ENCODE data around the gene RAB14.

GRCh38 chr9:121237916-121238315 is 36.2 kb upstream of the RAB14 start:
- TF ChIP-seq, protein P1, sequence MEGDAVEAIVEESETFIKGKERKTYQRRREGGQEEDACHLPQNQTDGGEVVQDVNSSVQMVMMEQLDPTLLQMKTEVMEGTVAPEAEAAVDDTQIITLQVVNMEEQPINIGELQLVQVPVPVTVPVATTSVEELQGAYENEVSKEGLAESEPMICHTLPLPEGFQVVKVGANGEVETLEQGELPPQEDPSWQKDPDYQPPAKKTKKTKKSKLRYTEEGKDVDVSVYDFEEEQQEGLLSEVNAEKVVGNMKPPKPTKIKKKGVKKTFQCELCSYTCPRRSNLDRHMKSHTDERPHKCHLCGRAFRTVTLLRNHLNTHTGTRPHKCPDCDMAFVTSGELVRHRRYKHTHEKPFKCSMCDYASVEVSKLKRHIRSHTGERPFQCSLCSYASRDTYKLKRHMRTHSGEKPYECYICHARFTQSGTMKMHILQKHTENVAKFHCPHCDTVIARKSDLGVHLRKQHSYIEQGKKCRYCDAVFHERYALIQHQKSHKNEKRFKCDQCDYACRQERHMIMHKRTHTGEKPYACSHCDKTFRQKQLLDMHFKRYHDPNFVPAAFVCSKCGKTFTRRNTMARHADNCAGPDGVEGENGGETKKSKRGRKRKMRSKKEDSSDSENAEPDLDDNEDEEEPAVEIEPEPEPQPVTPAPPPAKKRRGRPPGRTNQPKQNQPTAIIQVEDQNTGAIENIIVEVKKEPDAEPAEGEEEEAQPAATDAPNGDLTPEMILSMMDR (IDR thresholded peaks at IDR 0.05; ENCODE audit: low read depth, low read length, poor library complexity, severe bottlenecking): no peak
- TF ChIP-seq EZH2phosphoT487 (IDR thresholded peaks at IDR 0.05; ENCODE audit: borderline replicate concordance, low read length): no peak

Measured in DOHH2 (cell line).